ENCODE data around the gene TMEM169. TPM values are rescaled to one million over a fixed set of nuclear protein-coding genes. Genes with fewer than 3 reads are reported as not detected.
A peak's percentile ranks its signal among the peaks of the same experiment; 100 is the strongest.

The TMEM169 gene
- total RNA-seq, 1 experiment from 2014 or later: 0.74 TPM

- BruUV-seq (replicated peaks): TSS peak; percentile 7
- ATAC-seq (no peak), DNase-seq (ENCODE audit: low read depth, low spot score) (no peak)
- Histone ChIP-seq H3K4me3 (ENCODE audit: low read depth in 2 of 2, low read length in 2 of 2) (no peak overlapping the region), H3K27ac (ENCODE audit: low read length) (no peak overlapping the region), H3K27me3 (ENCODE audit: control insufficient read depth, insufficient read depth, low read length) (no peaks in the 10 kb centered on the region), H3K4me1 (ENCODE audit: control insufficient read depth, insufficient read depth, low read length) (no peaks in the 10 kb centered on the region), H3K36me3 (ENCODE audit: control insufficient read depth, insufficient read depth, low read length) (peaks cover 78% of the 10 kb centered on the region), H3K9me3 (ENCODE audit: control insufficient read depth, insufficient read depth, low read depth, low read length) (no peaks in the 10 kb centered on the region)
- in situ Hi-C loops (cut with HindIII; ENCODE audit: low pct_unique_long_range_greater_than_20kb, low sequenced_read_pairs): no loop called here
- intact Hi-C loops (cut with micrococcal nuclease; ENCODE audit: unreplicated experiment): no loop called here
- TF ChIP-seq TCF7L2 (IDR thresholded peaks at IDR 0.05; ENCODE audit: low read depth, low read length) (no peak), SIN3A (IDR thresholded peaks at IDR 0.05; ENCODE audit: borderline replicate concordance, insufficient read depth, low read depth, low read length) (no peak), REST (IDR thresholded peaks at IDR 0.05; ENCODE audit: insufficient read depth in 1 of 2, low read depth in 2 of 2, low read length in 1 of 2) (no peak), POLR2AphosphoS5 (IDR thresholded peaks at IDR 0.05; ENCODE audit: low read depth, low read length) (no peak), CTCF (IDR thresholded peaks at IDR 0.05) (no peak)
- POLR2A ChIA-PET: no interaction called here
- CTCF ChIA-PET: no interaction called here
These were observed 63.1 kb downstream of the TMEM169 start for GRCh38 chr2:216144857-216145256.

GRCh38 chr2:216146573-216146972 is 64.9 kb downstream of the TMEM169 start:
- DNase-seq (ENCODE audit: low read depth, low spot score): no peak
- no peaks in the 10 kb centered on the region for H3K4me1 ChIP-seq (ENCODE audit: control insufficient read depth, insufficient read depth, low read length)
- H3K27me3 ChIP-seq (ENCODE audit: control insufficient read depth, insufficient read depth, low read length): no peaks in the 10 kb centered on the region
- no peak for TF ChIP-seq SIN3A (IDR thresholded peaks at IDR 0.05; ENCODE audit: borderline replicate concordance, insufficient read depth, low read depth, low read length)
- no peak for TF ChIP-seq CTCF (IDR thresholded peaks at IDR 0.05)
- no peak for TF ChIP-seq REST (IDR thresholded peaks at IDR 0.05; ENCODE audit: insufficient read depth in 1 of 2, low read depth in 2 of 2, low read length in 1 of 2)
- no peak for TF ChIP-seq TCF7L2 (IDR thresholded peaks at IDR 0.05; ENCODE audit: low read depth, low read length)
- TF ChIP-seq POLR2AphosphoS5 (IDR thresholded peaks at IDR 0.05; ENCODE audit: low read depth, low read length): no peak
- ChIA-PET POLR2A (no interaction called here), CTCF (no interaction called here)
- intact Hi-C loops (cut with micrococcal nuclease; ENCODE audit: unreplicated experiment): no loop called here
- no peaks in the 10 kb centered on the region for H3K9me3 ChIP-seq (ENCODE audit: control insufficient read depth, insufficient read depth, low read depth, low read length)
- no peak overlapping the region for H3K27ac ChIP-seq (ENCODE audit: low read length)
- in situ Hi-C loops (cut with HindIII; ENCODE audit: low pct_unique_long_range_greater_than_20kb, low sequenced_read_pairs): no loop called here
- BruUV-seq (replicated peaks): no TSS peak
- no peak overlapping the region for H3K4me3 ChIP-seq (ENCODE audit: low read depth in 2 of 2, low read length in 2 of 2)
- ATAC-seq: no peak
- peaks cover 65% of the 10 kb centered on the region for H3K36me3 ChIP-seq (ENCODE audit: control insufficient read depth, insufficient read depth, low read length)

Data from Panc1 (cell line).